HL-60 (cell line): ENCODE measurements around the gene MRPL57.
"Not testable (repeated sequence)": the region's sequence is repeated elsewhere in the genome, so short reads cannot be mapped to it uniquely, and the experiment has no call there.

ENCODE experiments used
- DNase-seq, 2 experiments: peaks; one replicate each; pipeline ENCODE4 v3.0.0-alpha.2; 2010 to 2020; ENCODE audit warnings: low read depth in 1 of 2, low spot score in 1 of 2
- H3K27ac ChIP-seq: fragments of 250-450 bp; sonication (Bioruptor Pico); replicated peaks from 2 replicates; pipeline ENCODE4 v1.5.1; 2020; ENCODE audit warnings: mild to moderate bottlenecking, moderate library complexity
- H3K27me3 ChIP-seq: fragments of 250-450 bp; sonication (Bioruptor Pico); 2 replicates; pipeline ENCODE4 v1.5.1; 2021; ENCODE audit warnings: mild to moderate bottlenecking, moderate library complexity; ENCODE audit not compliant: insufficient read depth, poor library complexity, severe bottlenecking
- H3K4me3 ChIP-seq: replicated peaks from 2 replicates; pipeline ENCODE4 v1.5.1; 2011; ENCODE audit warnings: mild to moderate bottlenecking, control low read depth, low read length; ENCODE audit not compliant: insufficient read depth
- CTCF ChIP-seq: IDR thresholded peaks from one replicate; pipeline ENCODE4 v1.5.1; 2011; ENCODE audit warnings: low read length, control low read depth, inconsistent platforms; ENCODE audit not compliant: insufficient read depth
- GABPA ChIP-seq: IDR thresholded peaks from 2 replicates; pipeline ENCODE4 v1.6.1; 2012; ENCODE audit warnings: low read depth
- POLR2AphosphoS5 ChIP-seq: IDR thresholded peaks from 2 replicates; pipeline ENCODE4 v1.6.1; 2012; ENCODE audit warnings: low read depth
- REST ChIP-seq: IDR thresholded peaks from 2 replicates; pipeline ENCODE4 v1.6.1; 2012; ENCODE audit warnings: low read depth; ENCODE audit not compliant: insufficient replicate concordance
- SPI1 ChIP-seq: IDR thresholded peaks from 2 replicates; pipeline ENCODE4 v1.6.1; 2012; ENCODE audit warnings: low read depth, mild to moderate bottlenecking, borderline replicate concordance

MRPL57 gene

GRCh38 chr13:21171420-21171819 lies 5.0 kb upstream of the MRPL57 start:
- TF ChIP-seq CTCF, result no peak
- TF ChIP-seq REST, result no peak
- H3K27ac ChIP-seq, result no peak overlapping the region
- H3K27me3 ChIP-seq, result no peaks in the 10 kb centered on the region
- H3K4me3 ChIP-seq, result no peak overlapping the region
- DNase-seq, result no peak

- not testable (repeated sequence) for DNase-seq, H3K4me3 ChIP-seq, H3K27ac ChIP-seq, H3K27me3 ChIP-seq
Observed at GRCh38 chr13:21173767-21174166, 2.7 kb upstream of the MRPL57 start.

GRCh38 chr13:21175656-21176214 lies 723 bp upstream of the MRPL57 start:
- peak overlapping the region; percentile 96 for H3K27ac ChIP-seq
- H3K4me3 ChIP-seq, result peak overlapping the region; percentile 91
- peak in 1 of 2 experiments; percentile 17 for DNase-seq
- no peaks in the 10 kb centered on the region for H3K27me3 ChIP-seq
- no peak for TF ChIP-seq REST

- H3K27ac ChIP-seq, result peak overlapping the region; percentile 96
- DNase-seq, result no peak
- no peaks in the 10 kb centered on the region for H3K27me3 ChIP-seq
- H3K4me3 ChIP-seq, result peak overlapping the region; percentile 91
- TF ChIP-seq POLR2AphosphoS5 (no peak), SPI1 (no peak)
Observed at GRCh38 chr13:21176982-21177284, 475 bp downstream of the MRPL57 start.

GRCh38 chr13:21181671-21182070 lies 5.2 kb downstream of the MRPL57 start:
- DNase-seq, result no peak
- Histone ChIP-seq H3K27ac (no peak overlapping the region), H3K27me3 (no peaks in the 10 kb centered on the region), H3K4me3 (no peak overlapping the region)
- TF ChIP-seq POLR2AphosphoS5, result no peak
- no peak for TF ChIP-seq REST
- TF ChIP-seq SPI1, result no peak
- TF ChIP-seq CTCF, result no peak
- no peak for TF ChIP-seq GABPA

GRCh38 chr13:21186410-21186809 lies 10.0 kb downstream of the MRPL57 start:
- H3K27me3 ChIP-seq, result not testable (repeated sequence)

GRCh38 chr13:21194756-21195155 lies 18.3 kb downstream of the MRPL57 start:
- not testable (repeated sequence) for DNase-seq, H3K4me3 ChIP-seq, H3K27ac ChIP-seq, H3K27me3 ChIP-seq

More at GRCh38 chr13:21186410-21186809, 10.0 kb downstream of the MRPL57 start:
- not testable (repeated sequence) for DNase-seq, H3K4me3 ChIP-seq, H3K27ac ChIP-seq
